Adipose tissue (tissue), 3 donors: ENCODE data around the gene ELOVL7. TPM values are rescaled to one million over a fixed set of nuclear protein-coding genes. Genes with fewer than 3 reads are reported as not detected.
"Not testable (repeated sequence)": the region's sequence is repeated elsewhere in the genome, so short reads cannot be mapped to it uniquely, and the experiment has no call there.

ENCODE experiments used
- H3K27ac ChIP-seq: one replicate; pipeline ENCODE4 v1.5.1; 2013; ENCODE audit warnings: low read depth, low read length
- WGBS, 3 donors: extraction: QIAGEN DNeasy Blood & Tissue Kit; methylation state at CpG; one replicate each; pipeline ENCODE4 v1.1.7; 2013; 5-methylcytosine and 5-hydroxymethylcytosine counted together
- polyA plus RNA-seq, 3 donors: library from polyadenylated mRNA; stranded (reverse); fragments of 200-250 nt; gene quantifications; one replicate each; pipeline ENCODE4 v1.2.3, GENCODE V29; 2013
- donor health status: healthy with polysubstance abuse.
- donor health status: Bipolar disorder and iron deficiency.
- donor health status: healthy.

The ELOVL7 gene
- polyA plus RNA-seq, 3 donors = 1.1 to 4.6 (median 3.0) TPM

- H3K27ac ChIP-seq = no peak overlapping the region
Observed at GRCh38 chr5:60805463-60805862, 38.6 kb downstream of the ELOVL7 start.

DNA sequence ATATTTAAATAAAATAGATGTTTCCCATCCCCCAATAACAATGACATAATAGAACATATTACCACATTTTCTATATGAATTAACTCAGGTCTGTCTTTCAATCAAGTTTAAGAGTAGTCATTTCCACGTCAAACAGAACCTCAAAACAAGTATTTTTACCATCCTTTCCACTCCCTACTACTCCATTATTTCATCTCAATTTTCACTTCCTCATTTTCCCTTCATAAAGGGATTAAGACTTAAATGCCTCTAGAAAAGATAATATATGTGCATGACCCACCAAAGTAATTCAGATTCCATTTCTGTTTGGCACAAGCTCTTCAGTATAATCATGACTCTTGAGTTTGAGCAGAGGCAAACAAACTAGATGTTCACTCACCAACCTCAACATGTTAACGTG, 40.4 kb downstream of the ELOVL7 start:
- no peak overlapping the region for H3K27ac ChIP-seq
- WGBS, 3 donors = 80 to 88% (median 82%) methylated on average over 2 of the region's 2 CpGs

DNA sequence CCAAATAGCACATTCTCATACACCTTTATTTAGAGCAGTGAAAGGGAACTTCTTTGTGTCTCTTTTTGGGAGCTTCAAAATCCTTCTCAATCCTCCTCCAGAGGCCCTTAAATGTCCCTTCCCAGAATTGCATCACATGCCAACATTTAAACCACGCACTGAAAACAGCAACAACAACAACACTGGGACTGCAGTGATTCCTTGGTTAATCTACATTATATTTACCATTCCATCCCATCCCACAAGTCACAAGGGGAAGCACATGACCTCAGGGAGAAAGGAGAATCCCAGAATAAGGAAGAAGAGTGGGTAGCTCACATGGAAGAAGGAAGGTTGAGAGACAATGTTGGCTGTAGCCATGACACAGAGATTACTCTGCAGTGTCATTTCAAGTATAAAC, 41.1 kb downstream of the ELOVL7 start:
- no peak overlapping the region for H3K27ac ChIP-seq
- 78 to 97% (median 88%) methylated on average over 1 of the region's 1 CpG for WGBS, 3 donors

- no peak overlapping the region for H3K27ac ChIP-seq
- WGBS, 3 donors = 61 to 85% (median 84%) methylated on average over 2 of the region's 2 CpGs
Observed at GRCh38 chr5:60802226-60802625, 41.8 kb downstream of the ELOVL7 start.

DNA sequence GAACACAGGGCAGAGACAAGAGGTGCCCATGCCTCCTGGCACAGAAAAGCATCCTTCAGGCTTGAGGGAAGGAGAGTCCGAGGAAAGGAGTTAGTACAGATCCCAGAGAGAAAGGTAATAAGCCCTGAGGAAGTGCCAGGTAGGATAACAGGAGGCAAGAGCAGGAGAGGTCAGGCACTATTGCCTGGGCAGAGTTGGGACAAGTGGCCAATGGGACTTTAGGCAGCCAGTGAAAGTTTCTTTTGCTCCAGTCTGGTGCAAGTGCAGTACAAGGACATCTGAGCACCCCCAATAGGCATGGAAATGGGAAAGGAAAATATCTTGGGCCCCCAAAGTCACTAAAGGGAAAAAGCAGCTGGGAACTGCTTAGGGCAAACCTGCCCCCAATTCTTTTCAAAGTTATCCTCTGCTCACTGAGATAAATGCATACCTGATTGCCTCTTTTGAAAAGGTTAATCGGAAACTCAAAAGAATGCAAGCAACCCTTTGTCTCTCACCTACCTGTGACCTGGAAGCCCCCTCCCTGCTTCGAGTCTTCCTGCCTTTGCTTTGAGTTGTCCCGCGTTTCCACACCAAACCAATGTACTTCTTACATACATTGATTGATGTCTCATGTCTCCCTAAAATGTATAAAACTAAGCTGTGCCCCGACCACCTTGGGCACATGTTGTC, 46.5 kb downstream of the ELOVL7 start:
- 41 to 67% (median 46%) methylated on average over 6 of the region's 6 CpGs for WGBS, 3 donors
- no peak overlapping the region for H3K27ac ChIP-seq

DNA sequence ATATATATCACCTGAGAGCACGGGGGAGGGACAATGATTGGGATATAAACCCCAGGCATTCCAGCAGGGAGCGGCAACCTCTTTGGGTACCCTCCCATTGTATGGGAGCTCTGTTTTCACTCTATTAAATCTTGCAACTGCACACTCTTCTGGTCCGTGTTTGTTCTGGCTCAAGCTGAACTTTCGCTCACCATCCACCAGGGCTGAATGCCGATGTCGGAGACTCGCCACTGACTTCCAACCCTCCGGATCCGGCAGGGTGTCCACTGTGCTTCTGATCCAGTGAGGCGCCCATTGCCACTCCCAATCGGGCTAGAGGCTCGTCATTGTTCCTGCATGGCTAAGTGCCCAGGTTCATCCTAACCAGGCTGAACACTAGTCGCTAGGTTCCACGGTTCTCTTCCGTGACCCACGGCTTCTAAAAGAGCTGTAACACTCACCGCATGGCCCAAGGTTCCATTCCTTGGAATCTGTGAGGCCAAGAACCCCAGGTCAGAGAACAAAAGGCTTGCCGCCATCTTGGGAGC, 48.6 kb downstream of the ELOVL7 start:
- WGBS, 3 donors = 95 to 97% (median 95%) methylated on average over 18 of the region's 18 CpGs
- not testable (repeated sequence) for H3K27ac ChIP-seq

- no peak overlapping the region for H3K27ac ChIP-seq
- WGBS, 3 donors = 94 to 98% (median 96%) methylated on average over 2 of the region's 2 CpGs
Observed at GRCh38 chr5:60794691-60795090, 49.4 kb downstream of the ELOVL7 start.

GRCh38 chr5:60792438-60792837, 51.6 kb downstream of the ELOVL7 start:
- 89 to 92% (median 90%) methylated on average over 2 of the region's 2 CpGs for WGBS, 3 donors
- H3K27ac ChIP-seq = no peak overlapping the region

DNA sequence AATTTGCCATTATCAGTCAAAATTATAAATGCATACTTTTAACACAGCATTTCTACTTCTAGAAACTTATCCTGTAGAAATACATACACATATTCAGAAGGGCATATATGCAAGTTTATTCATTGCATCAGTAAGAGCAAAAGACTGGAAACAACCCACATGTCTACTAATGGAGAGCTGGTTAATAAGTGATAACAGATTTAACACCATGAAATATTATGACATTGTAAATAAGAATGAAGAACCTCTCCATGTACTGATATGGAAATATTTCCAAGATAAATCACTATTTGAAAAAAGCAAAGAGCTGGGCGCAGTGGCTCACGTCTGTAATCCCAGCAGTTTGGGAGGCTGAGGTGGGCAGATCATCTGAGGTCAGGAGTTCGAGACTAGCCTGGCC, 54.5 kb downstream of the ELOVL7 start:
- H3K27ac ChIP-seq = no peak overlapping the region
- 45 to 80% (median 77%) methylated on average over 3 of the region's 3 CpGs for WGBS, 3 donors

DNA sequence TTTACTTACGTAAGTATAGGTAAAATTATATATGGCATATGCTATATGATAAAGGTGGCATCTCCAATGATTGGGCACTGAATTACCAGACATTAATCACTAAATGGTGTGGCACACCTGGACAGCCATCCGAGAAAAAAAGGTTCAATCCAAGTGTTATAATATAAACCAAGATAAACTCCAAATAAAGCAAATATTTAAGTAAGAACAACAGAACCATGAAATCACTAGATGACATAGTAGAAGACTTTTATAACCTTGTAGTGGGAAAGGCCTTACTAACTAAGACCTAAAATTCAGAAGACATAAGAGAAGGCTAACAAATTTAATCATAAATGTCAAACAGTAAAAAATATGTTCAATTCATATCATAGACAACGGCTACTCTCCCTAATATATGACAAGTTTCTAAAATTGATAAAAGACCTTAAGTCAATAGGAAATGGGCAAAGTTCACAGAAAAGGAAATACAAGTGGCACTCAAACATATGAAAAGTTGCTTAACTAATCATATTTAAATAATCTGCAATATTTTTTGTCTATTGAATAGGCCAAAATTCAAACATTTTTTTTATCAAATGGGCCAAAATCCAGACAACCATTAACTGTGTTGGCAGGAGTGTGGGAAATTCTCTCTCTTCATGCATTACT, 55.1 kb downstream of the ELOVL7 start:
- no peak overlapping the region for H3K27ac ChIP-seq
- WGBS, 3 donors = 40 to 84% (median 81%) methylated on average over 3 of the region's 3 CpGs

DNA sequence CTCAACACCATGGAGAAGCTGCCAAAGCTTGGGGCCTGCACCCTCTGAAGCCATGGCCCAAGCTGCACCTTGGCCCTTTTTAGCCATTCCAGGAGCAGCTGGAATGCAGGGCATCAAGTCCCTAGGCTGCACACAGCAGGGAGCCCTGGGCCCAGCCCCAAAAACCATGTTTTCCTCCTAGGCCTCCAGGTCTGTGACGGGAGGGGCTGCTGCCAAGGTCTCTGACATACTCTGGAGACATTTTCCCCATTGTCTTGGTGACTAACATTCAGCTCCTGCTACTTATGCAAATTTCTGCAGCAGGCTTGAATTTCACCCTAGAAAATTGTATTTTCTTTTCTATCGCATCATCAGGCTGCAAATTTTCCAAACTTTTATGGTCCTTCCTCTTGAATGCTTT, 64.6 kb downstream of the ELOVL7 start:
- WGBS, 3 donors = 90 to 95% (median 95%) methylated on average over 2 of the region's 2 CpGs
- H3K27ac ChIP-seq = no peak overlapping the region

DNA sequence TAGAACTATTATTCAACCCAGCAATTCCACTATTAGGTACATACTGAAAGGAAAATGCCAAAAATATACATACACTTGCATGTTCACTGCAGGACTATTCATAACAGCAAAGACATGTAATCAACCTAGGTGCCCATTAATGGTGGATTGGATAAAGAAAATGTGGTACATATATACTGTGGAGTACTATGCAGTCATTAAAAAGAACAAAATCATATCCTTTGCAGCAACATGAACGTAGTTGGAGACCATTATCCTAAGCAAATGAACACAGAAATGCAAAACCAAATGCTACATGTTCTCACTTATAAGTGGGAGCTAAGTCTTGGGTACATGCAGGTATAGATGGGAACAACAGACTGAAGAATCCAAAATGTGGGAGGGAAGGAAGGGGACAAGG, 67.7 kb downstream of the ELOVL7 start:
- WGBS, 3 donors = 78 to 100% (median 82%) methylated on average over 1 of the region's 1 CpG
- H3K27ac ChIP-seq = no peak overlapping the region

DNA sequence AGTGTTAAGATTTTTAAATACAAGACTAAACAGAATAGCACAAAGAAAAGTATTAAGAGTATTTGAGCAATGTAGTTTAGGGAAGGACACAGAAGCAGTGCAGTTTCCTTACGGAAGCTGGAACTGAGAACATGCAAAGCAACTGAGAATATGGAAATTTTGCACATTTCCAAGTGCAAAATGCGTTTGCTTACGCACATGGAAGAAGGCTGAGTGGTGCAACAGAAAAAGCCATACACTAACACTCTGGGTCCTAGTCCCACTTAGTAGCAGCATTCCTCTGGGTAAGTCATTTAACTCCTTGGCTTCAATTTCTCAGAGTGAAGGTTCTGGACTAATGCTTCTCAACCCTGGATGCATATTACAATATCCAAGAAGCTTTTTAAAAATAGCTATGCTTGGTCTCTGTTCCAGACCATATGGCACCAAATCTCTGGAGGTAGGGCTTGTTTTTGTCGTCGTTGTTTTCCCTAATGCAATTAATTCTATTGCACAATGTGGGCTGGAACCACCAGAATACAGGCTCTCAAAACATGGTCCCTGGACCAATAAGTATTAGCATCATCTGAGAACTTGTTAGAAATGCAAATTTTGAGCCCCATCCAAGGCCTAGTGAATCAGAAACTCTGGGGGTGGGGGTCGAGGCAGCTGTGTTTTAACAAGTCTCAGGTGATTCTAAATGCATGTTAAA, 78.9 kb downstream of the ELOVL7 start:
- WGBS, 3 donors = 76 to 88% (median 80%) methylated on average over 6 of the region's 6 CpGs
- no peak overlapping the region for H3K27ac ChIP-seq

DNA sequence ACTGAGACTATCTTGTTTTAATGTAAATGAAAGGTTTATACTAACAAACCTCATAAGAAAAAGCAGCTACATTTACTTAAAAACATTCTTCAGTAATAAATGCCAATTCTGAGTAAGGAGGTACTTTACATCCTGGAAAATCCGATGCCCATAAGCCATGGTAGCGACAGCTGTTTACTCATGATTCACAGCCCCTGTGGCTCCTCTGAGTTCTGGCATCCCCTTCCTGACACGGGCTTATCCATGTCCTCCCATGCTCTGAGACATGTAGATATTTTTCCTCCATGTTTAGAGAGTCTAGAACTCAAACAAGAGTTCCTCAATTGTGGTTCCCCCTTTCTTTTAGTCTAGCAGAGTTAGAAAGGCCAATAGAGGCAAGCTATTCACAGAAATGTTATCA, 81.0 kb downstream of the ELOVL7 start:
- 64 to 87% (median 81%) methylated on average over 3 of the region's 3 CpGs for WGBS, 3 donors
- no peak overlapping the region for H3K27ac ChIP-seq

GRCh38 chr5:60754495-60754894, 89.6 kb downstream of the ELOVL7 start:
- H3K27ac ChIP-seq = no peak overlapping the region
- 86 to 93% (median 88%) methylated on average over 5 of the region's 5 CpGs for WGBS, 3 donors

- H3K27ac ChIP-seq = no peak overlapping the region
- 95 to 99% (median 97%) methylated on average over 6 of the region's 6 CpGs for WGBS, 3 donors
Observed at GRCh38 chr5:60744682-60745081, 99.4 kb downstream of the ELOVL7 start.

DNA sequence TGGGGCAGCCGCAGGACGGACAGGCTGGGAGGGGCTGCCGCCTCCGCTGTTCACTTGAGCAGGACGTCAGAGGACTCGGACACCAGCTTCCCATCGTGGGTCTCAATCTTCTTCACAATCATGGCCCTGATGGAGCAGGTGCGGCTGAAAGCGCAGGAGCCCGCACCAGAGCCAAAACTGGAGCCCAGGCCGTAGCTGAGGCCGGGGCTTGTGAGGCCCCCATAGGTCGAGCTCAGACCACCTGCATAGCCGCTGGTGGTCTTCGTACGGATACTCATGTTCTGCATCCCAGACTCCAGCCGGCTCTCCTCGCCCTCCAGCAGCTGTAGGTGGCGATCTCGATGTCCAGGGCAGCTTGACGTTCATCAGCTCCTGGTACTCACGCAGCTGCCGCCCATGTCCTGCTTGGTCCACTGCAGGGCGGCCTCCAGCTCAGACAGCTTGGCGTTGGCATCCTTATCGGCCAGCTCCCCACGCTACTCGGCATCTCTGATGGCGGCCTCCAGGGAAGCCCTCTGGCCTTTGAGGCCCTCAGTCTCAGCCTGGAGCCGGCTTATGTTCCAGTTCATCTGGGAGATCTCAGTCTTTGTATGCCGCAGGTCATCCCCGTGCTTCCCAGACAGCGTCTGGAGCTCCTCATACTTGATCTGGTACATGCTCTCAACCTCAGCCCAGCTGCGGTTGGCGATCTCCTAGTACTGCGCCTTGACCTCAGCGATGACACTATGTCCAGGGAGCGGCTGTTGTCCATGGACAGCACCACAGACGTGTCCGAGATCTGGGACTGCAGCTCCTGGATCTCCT, 100.4 kb downstream of the ELOVL7 start:
- H3K27ac ChIP-seq = no peak overlapping the region
- 94 to 96% (median 95%) methylated on average over 40 of the region's 40 CpGs for WGBS, 3 donors

- H3K27ac ChIP-seq = no peak overlapping the region
- WGBS, 3 donors = 92 to 97% (median 92%) methylated on average over 2 of the region's 2 CpGs
Observed at GRCh38 chr5:60740322-60740721, 103.7 kb downstream of the ELOVL7 start.

GRCh38 chr5:60738933-60739332, 105.1 kb downstream of the ELOVL7 start:
- WGBS, 3 donors = 52 to 82% (median 73%) methylated on average over 3 of the region's 3 CpGs
- no peak overlapping the region for H3K27ac ChIP-seq
